ENCODE results near the gene TSTD2.
A peak's percentile ranks its signal among the peaks of the same experiment; 100 is the strongest.
"Not testable (repeated sequence)": the region's sequence is repeated elsewhere in the genome, so short reads cannot be mapped to it uniquely, and the experiment has no call there.

Gene TSTD2

GRCh38 chr9:97581590-97581989 lies 51.6 kb downstream of the TSTD2 start:
- not testable (repeated sequence) for DNase-seq

GRCh38 chr9:97579914-97580313 lies 53.3 kb downstream of the TSTD2 start:
- DNase-seq, result no peak

- DNase-seq, result no peak
Measured at GRCh38 chr9:97578846-97579245, 54.3 kb downstream of the TSTD2 start.

GRCh38 chr9:97577051-97577450 lies 56.1 kb downstream of the TSTD2 start:
- no peak for DNase-seq

- no peak for DNase-seq
Measured at GRCh38 chr9:97575673-97576200, 57.4 kb downstream of the TSTD2 start.

- DNase-seq, result not testable (repeated sequence)
Measured at GRCh38 chr9:97574921-97575672, 58.1 kb downstream of the TSTD2 start.

GRCh38 chr9:97574101-97574571 lies 59.0 kb downstream of the TSTD2 start:
- DNase-seq, result not testable (repeated sequence)

GRCh38 chr9:97573482-97574073 lies 59.6 kb downstream of the TSTD2 start:
- no peak for DNase-seq

GRCh38 chr9:97572892-97573365 lies 60.2 kb downstream of the TSTD2 start:
- DNase-seq, result no peak

GRCh38 chr9:97572196-97572891 lies 60.8 kb downstream of the TSTD2 start:
- DNase-seq, result no peak

- DNase-seq, result no peak
Measured at GRCh38 chr9:97571664-97572063, 61.5 kb downstream of the TSTD2 start.

GRCh38 chr9:97570899-97571298 lies 62.3 kb downstream of the TSTD2 start:
- DNase-seq, result no peak

GRCh38 chr9:97568461-97569275 lies 64.5 kb downstream of the TSTD2 start:
- no peak for DNase-seq

- DNase-seq, result no peak
Measured at GRCh38 chr9:97567894-97568202, 65.3 kb downstream of the TSTD2 start.

- DNase-seq, result no peak
Measured at GRCh38 chr9:97567182-97567893, 65.8 kb downstream of the TSTD2 start.

GRCh38 chr9:97565262-97565661 lies 67.9 kb downstream of the TSTD2 start:
- peak; percentile 23 for DNase-seq

- peak; percentile 97 for DNase-seq
Measured at GRCh38 chr9:97564291-97565175, 68.6 kb downstream of the TSTD2 start.

- DNase-seq, result peak; percentile 92
Measured at GRCh38 chr9:97563458-97564135, 69.6 kb downstream of the TSTD2 start.

- DNase-seq, result peak; percentile 58
Measured at GRCh38 chr9:97562542-97562941, 70.6 kb downstream of the TSTD2 start.

- DNase-seq, result no peak
Measured at GRCh38 chr9:97561501-97561900, 71.7 kb downstream of the TSTD2 start.

All from NCI-H69 (cell line).